ENCODE measurements around the gene PACS1.

- TF ChIP-seq CTCF (IDR thresholded peaks at IDR 0.05) (no peak), POLR2AphosphoS5 (IDR thresholded peaks at IDR 0.05; ENCODE audit: low read depth, low read length) (no peak), RFX5 (IDR thresholded peaks at IDR 0.05; ENCODE audit: low read length) (no peak)
Observed at GRCh38 chr11:66143996-66144678, 74.1 kb downstream of the PACS1 start.

All from SK-N-SH (cell line).